GM10266 (cell line): Measurements from ENCODE around the gene HMCES.
"Not testable (repeated sequence)": the region's sequence is repeated elsewhere in the genome, so short reads cannot be mapped to it uniquely, and the experiment has no call there.

Experiments used
- DNase-seq: peaks from one replicate; pipeline ENCODE4 v3.0.0; 2012; ENCODE audit errors: extremely low spot score
- TF ChIP-seq, protein P1 (sequence below): IDR thresholded peaks from 2 replicates; pipeline ENCODE4 v1.5.1; 2012; ENCODE audit warnings: mild to moderate bottlenecking, low read depth; ENCODE audit not compliant: control insufficient read depth, insufficient read depth; ENCODE audit errors: missing control alignments

The HMCES gene

DNA sequence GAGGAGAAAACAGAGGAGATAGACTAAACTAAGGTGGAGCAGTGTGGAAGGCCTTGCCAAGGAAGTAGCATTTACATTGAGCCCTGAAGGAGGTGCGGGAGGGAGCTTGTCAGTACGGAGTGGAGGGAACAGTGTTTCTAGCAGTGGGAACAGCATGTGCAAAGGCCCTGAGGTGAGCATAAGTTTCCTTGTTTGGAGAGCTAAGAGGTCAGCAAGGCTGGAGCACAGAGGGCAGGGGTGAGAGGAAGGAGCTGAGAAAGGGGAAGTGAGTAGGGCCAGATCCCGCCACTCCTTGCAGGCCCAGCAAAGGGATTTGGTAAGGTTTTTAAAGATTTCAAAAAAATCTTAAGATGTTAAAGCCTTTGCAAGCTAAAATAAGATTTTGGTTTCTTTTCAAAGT, 70.1 kb downstream of the HMCES start:
- TF ChIP-seq, protein P1, sequence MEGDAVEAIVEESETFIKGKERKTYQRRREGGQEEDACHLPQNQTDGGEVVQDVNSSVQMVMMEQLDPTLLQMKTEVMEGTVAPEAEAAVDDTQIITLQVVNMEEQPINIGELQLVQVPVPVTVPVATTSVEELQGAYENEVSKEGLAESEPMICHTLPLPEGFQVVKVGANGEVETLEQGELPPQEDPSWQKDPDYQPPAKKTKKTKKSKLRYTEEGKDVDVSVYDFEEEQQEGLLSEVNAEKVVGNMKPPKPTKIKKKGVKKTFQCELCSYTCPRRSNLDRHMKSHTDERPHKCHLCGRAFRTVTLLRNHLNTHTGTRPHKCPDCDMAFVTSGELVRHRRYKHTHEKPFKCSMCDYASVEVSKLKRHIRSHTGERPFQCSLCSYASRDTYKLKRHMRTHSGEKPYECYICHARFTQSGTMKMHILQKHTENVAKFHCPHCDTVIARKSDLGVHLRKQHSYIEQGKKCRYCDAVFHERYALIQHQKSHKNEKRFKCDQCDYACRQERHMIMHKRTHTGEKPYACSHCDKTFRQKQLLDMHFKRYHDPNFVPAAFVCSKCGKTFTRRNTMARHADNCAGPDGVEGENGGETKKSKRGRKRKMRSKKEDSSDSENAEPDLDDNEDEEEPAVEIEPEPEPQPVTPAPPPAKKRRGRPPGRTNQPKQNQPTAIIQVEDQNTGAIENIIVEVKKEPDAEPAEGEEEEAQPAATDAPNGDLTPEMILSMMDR: no peak
- no peak for DNase-seq

GRCh38 chr3:129349169-129349568, 70.5 kb downstream of the HMCES start:
- not testable (repeated sequence) for DNase-seq

DNA sequence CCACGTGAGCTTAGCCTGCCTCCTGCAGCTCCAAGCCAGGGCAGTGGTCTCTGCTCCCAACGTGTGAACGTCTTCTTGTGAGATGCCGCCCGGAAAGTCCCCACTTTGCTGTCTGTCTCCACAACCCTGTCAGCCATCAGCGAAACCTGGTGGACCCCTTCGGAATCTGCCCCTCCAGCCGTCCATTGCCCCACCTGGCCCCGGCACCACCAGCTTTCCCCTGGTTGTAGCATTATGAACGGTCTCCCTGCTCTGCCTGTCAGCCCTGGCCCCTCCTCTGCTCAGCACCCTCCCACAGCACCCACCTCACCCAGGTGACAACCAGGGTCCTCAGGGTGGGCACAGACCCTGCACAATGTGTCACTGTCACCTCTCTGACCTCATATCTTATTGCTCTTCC, 71.1 kb downstream of the HMCES start:
- TF ChIP-seq, protein P1: no peak
- no peak for DNase-seq

DNA sequence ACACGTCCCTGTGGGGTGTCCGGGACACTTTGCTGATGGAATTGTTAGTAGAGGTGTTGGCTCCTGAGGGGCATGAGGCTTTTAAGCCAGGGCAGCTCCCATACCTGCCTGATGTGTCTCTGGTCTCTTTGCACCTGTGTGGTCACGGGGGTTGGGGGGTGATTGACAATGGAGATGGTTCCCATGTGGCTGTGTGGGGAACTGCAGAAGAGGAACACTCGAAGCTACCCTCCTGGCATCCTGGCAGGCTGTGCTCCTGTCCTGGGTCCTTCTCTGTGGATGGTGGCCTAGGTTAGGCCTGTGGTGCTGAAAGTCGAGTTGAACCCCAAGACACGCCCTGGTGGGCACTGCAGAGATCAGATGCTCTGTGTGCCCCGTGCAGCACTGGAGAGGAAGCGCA, 73.4 kb downstream of the HMCES start:
- no peak for DNase-seq
- TF ChIP-seq, protein P1: no peak

- DNase-seq: no peak
- TF ChIP-seq, protein P1: no peak
Measured at GRCh38 chr3:129352650-129353588, 74.2 kb downstream of the HMCES start.

DNA sequence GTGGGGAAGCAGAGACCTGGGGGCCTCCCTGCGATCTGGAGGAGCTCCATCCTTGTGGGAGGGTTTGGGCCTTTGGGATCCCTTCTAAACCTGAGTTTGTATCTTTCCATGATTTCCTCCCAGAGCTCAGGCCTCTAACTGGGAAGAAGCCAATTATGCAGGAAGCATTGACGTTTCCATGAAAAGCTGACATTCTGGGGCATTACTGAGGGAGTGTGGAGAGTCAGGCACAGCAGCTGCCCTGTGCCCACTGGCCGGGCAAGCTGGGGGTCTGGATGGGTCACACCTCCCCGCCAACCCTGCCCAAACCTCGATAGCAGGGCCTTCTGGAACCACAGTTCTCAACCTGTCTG, 74.9 kb downstream of the HMCES start:
- no peak for DNase-seq
- TF ChIP-seq, protein P1: no peak
